GM18517 (cell line): ENCODE data around the gene CCDC57.
"Not testable (repeated sequence)": the region's sequence is repeated elsewhere in the genome, so short reads cannot be mapped to it uniquely, and the experiment has no call there.

Source experiments
- ATAC-seq: cut with Tn5 transposase; IDR thresholded peaks from one replicate; pipeline ENCODE4 v1.9.1; 2021; ENCODE audit warnings: mild to moderate bottlenecking, moderate library complexity; ENCODE audit not compliant: unreplicated experiment

Gene CCDC57

GRCh38 chr17:82133166-82133953, 79.3 kb downstream of the CCDC57 start:
- not testable (repeated sequence) for ATAC-seq

GRCh38 chr17:82129095-82129494, 83.5 kb downstream of the CCDC57 start:
- ATAC-seq, result no peak

- ATAC-seq, result no peak
These were observed 84.4 kb downstream of the CCDC57 start for GRCh38 chr17:82128287-82128686.

- no peak for ATAC-seq
These were observed 84.9 kb downstream of the CCDC57 start for GRCh38 chr17:82127704-82128103.

DNA sequence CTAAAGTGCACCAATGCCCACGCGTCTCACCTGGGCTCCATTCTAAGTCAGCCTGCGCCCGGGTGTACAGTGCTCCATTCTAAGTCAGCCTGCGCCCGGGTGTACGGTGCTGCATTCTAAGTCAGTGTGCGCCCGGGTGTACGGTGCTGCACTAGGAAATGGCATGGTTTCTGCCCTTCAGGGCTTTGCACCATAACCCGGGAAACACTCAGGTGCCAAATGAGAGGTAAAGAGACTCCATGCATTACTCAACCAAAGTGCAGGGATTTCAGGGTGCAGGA, 85.4 kb downstream of the CCDC57 start:
- ATAC-seq, result no peak

- ATAC-seq, result no peak
These were observed 85.9 kb downstream of the CCDC57 start for GRCh38 chr17:82126556-82127314.

GRCh38 chr17:82124101-82124500, 88.5 kb downstream of the CCDC57 start:
- no peak for ATAC-seq

DNA sequence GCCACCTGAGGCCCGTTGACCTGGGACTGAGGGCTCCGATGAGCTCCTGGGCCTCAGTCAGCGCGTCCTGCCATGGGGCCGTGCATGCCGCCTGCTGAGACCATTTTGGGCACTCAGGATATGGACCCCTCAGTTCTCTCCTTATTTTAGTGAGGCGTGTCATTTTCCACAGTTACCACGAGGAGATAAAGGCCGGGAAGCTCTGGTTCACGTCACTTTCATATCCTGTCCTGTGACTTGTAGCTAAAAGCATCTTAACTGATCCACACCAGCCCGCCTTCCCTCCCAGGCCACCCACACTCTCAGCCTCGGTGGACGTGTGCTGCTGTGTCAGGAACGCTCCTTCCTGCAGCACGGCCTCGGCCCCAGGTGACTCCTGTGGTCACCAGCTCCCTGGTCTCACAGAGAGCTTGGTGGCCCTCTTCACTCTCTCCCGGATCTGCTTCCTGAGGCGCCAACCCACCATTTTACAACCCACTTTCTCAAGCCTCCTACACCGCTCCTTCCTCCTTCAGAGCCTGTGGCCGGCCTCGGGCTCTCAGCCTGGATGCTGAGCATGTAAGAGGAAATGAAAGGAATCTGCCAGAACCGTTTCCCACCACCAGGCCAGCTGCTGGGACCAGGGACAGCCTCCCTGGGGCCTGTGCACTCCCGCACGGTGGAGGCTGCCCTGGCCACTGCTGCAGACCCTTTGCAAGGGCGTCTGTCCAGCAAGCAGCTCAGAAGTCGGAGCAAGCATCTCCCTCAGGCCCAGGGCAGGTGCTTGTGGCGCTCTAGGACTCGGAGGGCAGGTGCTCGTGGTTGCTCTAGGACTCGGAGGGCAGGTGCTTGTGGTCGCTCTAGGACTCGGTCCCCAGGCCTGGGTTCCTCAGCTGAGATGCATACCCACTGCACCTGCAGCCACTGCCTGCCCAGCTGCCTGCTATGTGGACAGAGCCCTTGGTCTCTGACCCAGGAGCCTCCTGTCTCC, 90.7 kb downstream of the CCDC57 start:
- no peak for ATAC-seq

DNA sequence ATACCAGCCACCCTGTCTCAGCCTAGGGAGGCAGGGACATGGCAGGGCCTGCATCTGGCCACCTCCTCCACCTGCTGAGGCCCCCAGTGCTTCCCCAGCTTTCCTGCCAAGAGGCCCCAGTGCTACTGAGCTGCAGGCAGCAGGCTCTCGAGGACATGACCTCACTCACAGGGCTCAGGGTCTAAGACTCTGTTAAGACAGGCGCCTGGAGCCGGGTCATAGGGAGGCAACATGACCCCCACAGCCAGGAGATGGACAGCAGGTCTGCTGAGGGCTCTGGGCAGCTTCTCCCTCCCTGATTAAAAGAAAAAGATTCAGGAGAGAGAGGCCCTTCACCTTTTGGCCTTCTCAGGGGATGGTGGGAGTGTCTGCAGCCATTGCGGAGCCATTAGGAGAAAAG, 91.4 kb downstream of the CCDC57 start:
- ATAC-seq, result no peak

DNA sequence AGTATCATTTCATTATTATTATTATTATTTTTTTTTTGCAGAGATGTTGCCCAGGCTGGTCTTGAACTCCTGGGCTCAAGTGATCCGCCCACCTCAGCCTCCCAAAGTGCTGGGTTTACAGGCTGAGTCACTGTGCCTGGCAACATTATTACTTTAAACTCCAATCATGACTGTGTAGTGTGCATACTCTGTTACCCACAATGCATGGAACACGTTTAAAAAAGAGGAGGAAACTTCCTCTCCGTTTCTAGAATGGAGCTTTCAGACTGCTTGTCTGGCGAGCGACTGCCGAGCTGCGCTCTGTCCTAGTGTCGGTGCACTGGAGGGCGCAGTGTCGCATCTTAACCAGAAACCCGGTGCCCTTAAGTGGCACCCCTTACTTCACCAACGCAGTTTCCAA, 92.5 kb downstream of the CCDC57 start:
- no peak for ATAC-seq

DNA sequence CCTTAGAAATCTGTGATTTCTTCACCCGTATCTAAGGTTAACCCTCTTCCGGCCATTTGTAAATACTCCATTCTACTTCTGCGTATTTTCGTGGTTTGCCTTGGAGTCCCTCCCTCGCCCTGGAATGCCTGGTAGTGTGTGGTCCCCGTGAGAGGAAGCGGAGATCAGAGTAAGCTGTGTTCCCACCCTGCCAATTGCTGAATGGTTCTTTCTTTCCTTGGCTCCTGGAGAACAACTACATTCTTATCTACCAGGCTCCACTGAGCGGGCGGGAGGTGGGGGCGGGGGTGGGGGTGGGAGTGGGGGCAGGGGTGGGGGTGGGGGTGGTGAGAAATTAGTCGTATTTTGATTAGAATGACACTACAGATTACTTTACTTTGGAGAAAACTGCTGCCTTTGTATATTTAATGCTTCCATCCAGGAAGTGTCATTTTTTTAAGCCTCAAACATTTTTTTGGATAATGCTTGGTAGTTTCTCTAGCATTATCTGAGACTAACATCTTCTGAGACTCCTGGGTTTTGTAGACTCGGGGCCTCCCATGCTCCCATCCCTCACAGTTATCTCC, 93.7 kb downstream of the CCDC57 start:
- no peak for ATAC-seq

GRCh38 chr17:82118168-82118814, 94.4 kb downstream of the CCDC57 start:
- no peak for ATAC-seq

- no peak for ATAC-seq
These were observed 95.2 kb downstream of the CCDC57 start for GRCh38 chr17:82117139-82118090.

DNA sequence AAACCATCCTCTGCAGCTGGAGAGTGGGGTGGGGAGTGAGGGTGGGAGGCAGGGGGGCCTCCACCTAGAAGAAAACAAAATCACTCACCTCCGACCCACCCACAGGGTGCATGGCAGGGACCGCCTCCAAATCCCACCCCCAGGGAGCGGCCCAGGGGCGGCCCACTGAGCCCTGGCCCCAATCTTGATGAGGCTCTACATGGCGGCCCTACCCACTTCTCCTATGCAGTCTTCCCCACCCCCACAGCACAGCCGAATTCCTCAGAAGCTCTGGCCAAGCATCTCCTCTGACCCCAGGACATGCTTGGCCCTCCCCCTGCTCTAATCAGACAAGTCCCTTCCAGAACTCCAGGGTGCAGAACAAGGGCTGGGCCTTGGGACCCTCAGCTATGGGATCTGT, 96.4 kb downstream of the CCDC57 start:
- ATAC-seq, result no peak

- no peak for ATAC-seq
These were observed 97.8 kb downstream of the CCDC57 start for GRCh38 chr17:82114872-82115271.

DNA sequence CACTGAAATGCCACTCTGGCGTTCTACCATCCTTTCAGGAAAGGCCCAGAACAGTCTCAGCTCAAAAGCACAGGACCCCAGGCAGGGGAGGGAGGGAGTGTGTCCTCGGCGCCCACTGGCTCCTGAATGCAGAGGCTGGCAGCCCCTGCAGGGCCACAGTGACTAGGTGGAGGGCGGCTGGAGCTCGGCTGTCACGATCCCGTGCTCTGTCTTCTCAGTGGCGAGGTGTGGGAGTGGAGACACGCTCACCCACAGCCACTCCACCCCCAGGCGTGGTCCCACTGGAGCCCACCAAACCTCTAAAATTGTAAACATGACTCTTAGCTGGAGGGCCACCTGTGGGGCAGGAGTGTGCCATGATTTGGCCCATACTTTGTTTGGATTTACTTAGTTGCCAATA, 98.2 kb downstream of the CCDC57 start:
- ATAC-seq, result no peak

DNA sequence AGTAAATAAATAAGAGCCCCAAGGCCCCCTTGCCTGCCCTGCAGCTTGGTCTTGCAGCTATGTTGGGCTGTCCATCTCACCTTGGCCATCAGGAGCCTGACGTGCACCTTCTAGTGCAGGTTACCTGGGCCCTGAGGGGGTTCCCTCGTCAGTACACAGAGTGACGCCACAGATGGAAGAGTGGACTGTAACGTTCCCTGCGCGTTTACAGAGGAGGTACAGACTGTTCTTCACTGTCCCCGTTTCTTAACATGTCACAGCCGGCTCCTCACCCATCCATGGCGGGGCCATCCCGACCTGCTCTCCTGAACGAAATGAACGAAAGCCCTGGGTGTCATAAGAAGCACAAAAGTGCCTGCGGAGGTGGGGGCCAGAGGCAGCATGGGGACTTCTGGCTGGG, 98.7 kb downstream of the CCDC57 start:
- no peak for ATAC-seq

DNA sequence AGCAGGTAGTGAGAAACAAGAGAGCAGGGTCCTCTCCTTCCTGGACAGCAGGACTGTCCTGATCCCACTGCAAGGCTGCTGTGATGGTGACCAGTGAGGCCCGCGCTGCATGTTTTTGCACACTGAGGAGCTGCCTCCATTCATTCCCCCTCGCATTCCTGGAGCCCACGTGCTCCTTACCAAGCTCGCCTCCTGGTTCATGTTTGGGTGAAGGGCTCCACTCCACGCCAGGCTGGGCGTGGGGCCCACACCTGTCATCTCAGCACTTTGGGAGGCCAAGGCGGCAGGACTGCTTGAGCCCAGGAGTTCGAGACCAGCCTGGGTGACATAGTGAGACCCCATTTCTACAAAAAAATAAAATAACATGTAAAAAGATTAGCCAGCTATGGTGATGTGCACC, 99.2 kb downstream of the CCDC57 start:
- no peak for ATAC-seq

DNA sequence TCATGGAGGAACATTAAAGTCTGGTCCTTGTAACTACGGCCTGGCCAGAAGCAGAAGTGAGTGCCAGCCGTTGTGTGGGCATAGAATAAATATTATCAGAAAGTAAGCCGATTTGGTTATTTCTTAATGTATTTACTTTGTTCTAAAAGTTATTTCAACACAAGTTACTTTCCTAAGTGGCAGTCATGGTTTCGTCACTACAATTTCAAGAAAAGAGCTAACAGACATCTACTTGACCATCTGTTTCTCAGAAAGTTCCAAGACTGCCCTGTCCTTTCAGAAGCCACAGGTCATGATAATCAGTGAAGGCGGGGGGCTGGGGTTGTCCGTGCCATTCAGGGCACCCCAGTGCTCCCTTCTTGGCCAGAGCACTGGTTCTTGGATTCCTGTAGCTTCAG, 99.7 kb downstream of the CCDC57 start:
- no peak for ATAC-seq
